LNCAP (cell line): ENCODE measurements around the gene SMCHD1.

Source experiments
- CTCF ChIP-seq: fragments of 450-650 bp; IDR thresholded peaks from 2 replicates; pipeline ENCODE4 v1.5.1; 2017; ENCODE audit warnings: mild to moderate bottlenecking

SMCHD1 gene

GRCh38 chr18:2825613-2826175 lies 170.2 kb downstream of the SMCHD1 start:
- no peak for TF ChIP-seq CTCF

GRCh38 chr18:2826581-2826980 lies 171.1 kb downstream of the SMCHD1 start:
- no peak for TF ChIP-seq CTCF

GRCh38 chr18:2827061-2827460 lies 171.5 kb downstream of the SMCHD1 start:
- no peak for TF ChIP-seq CTCF

- no peak for TF ChIP-seq CTCF
These were observed 183.7 kb downstream of the SMCHD1 start for GRCh38 chr18:2839202-2839601.

- no peak for TF ChIP-seq CTCF
These were observed 185.0 kb downstream of the SMCHD1 start for GRCh38 chr18:2840521-2840920.

- no peak for TF ChIP-seq CTCF
These were observed 187.6 kb downstream of the SMCHD1 start for GRCh38 chr18:2843146-2843545.

GRCh38 chr18:2845172-2845571 lies 189.6 kb downstream of the SMCHD1 start:
- TF ChIP-seq CTCF: no peak
